Natural killer cell treated with Interleukin-12 subunit alpha and Interleukin-12 subunit beta and Interleukin-15 and Interleukin-18, amount 100 ng/mL, for 72 hours (primary cell): Measurements from ENCODE around the gene GNAI3. TPM values are rescaled to one million over a fixed set of nuclear protein-coding genes. Genes with fewer than 3 reads are reported as not detected.

Experiments used
- ATAC-seq, 2 donors: fragments of 150-1000 bp; cut with Tn5 transposase in 1 of 2; sonication (Bioruptor Pico), chemical (Tn5 transposase) in 1 of 2; 2 replicates each; pipeline ENCODE4 v1.10.0; 2021
- DNase-seq: peaks from one replicate; pipeline ENCODE4 v3.0.0; 2022; ENCODE audit warnings: low spot score
- H3K27ac Mint-ChIP-seq, 2 donors: 1 replicate in 1 of 2; 2 replicates in 1 of 2; pipeline ENCODE4 v1.8.0; 2022; ENCODE audit warnings: mixed read lengths in 2 of 2, mild to moderate bottlenecking in 1 of 2, moderate library complexity in 1 of 2
- H3K27me3 Mint-ChIP-seq, 2 donors: 1 replicate in 1 of 2; 2 replicates in 1 of 2; pipeline ENCODE4 v1.8.0; 2022; ENCODE audit warnings: mixed read lengths in 2 of 2
- H3K36me3 Mint-ChIP-seq: one replicate; pipeline ENCODE4 v1.8.0; 2022; ENCODE audit warnings: mixed read lengths
- H3K4me1 Mint-ChIP-seq, 2 donors: 1 replicate in 1 of 2; 2 replicates in 1 of 2; pipeline ENCODE4 v1.8.0; 2022; ENCODE audit warnings: low read depth in 2 of 2, mixed read lengths in 2 of 2, mild to moderate bottlenecking in 1 of 2
- H3K4me3 Mint-ChIP-seq: one replicate; pipeline ENCODE4 v1.8.0; 2022; ENCODE audit warnings: mixed read lengths
- H3K9me3 Mint-ChIP-seq: 2 replicates; pipeline ENCODE4 v1.8.0; 2022; ENCODE audit warnings: mixed read lengths
- total RNA-seq, 2 donors: library from RNA; stranded (reverse); gene quantifications; one replicate each; pipeline ENCODE4 v1.2.3, GENCODE V29; 2022

Gene GNAI3
- total RNA-seq, 2 donors from 2014 or later = 8.9 to 10.0 TPM

GRCh38 chr1:109543988-109544735 lies 4.3 kb upstream of the GNAI3 start:
- DNase-seq (no peak), ATAC-seq (no peak)
- Mint-ChIP-seq H3K27me3 (no peaks in the 10 kb centered on the region), H3K36me3 (peaks cover 8% of the 10 kb centered on the region), H3K9me3 (no peaks in the 10 kb centered on the region), H3K27ac (no peak overlapping the region), H3K4me1 (peaks cover 19 to 24% of the 10 kb centered on the region in 2 donors), H3K4me3 (no peak overlapping the region)

GRCh38 chr1:109546311-109547109 lies 1.9 kb upstream of the GNAI3 start:
- no peaks in the 10 kb centered on the region for H3K27me3 Mint-ChIP-seq
- peak; percentile 87 for DNase-seq
- H3K9me3 Mint-ChIP-seq = no peaks in the 10 kb centered on the region
- H3K36me3 Mint-ChIP-seq = peaks cover 9% of the 10 kb centered on the region
- peak; percentile 52 to 76 for ATAC-seq
- H3K4me1 Mint-ChIP-seq = peaks cover 27 to 40% of the 10 kb centered on the region in 2 donors
- H3K4me3 Mint-ChIP-seq = peak overlapping the region; percentile 97
- H3K27ac Mint-ChIP-seq = peak overlapping the region; percentile 91 to 98

DNA sequence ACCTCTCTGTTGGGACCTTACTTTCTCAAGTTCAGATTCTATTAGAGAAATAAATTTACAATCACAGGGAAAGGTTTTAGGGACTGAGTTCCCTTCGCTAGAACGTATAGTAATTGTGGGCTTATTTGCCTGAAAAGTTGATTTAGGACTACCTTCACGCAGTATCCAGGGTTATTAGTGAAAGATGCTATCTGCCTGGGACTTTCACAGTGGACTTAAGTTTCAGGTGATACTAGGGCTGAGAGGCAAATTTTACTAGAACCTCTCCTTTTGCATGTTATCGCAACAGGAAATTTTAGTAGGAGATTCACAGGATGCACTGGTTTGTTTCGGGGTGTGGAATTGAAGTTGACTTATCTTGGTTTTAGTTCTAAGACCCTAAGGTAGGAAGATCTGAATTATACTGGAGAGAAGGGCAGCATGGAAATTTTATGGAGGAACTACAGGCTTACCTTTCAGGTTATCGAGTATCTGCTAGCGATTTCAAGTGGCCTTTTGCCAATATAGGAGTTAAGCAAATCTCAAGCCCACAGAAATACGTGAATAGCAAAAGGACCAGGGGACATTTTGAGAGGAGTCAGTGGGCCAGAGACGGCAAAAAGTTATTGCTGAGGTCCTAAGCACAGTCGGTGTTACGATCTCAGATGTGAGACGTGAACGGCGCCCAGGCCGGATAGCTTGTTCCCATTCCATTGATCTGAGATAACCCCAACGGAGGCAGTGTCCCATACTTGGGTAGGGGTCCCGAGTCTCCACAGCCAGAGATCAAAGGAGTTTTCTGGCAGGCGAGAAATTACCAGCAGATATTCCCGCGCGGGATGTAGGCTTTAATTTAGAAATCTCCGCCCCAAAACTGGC lies 723 bp upstream of the GNAI3 start:
- no peak for DNase-seq

DNA sequence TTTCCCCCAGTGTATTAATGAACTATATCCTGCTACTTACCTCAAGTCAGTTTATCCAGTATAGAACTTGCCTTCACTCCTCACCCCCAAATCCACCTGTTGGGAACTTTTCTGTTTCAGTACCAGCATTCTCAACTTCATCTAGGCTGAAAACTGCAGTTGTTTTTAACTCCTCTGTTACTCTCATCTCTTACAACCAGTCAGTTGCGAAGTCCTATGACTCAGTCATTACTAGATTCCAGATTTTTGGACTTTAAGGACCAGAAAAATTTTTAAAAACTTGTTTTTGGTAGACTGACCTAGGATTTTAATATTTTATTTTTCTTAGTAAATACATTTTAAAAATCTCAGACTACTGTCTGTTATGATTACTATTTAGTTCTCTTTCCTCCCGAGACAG lies 8.1 kb downstream of the GNAI3 start:
- ATAC-seq (no peak), DNase-seq (no peak)
- Mint-ChIP-seq H3K27ac (no peak overlapping the region), H3K4me3 (no peak overlapping the region), H3K4me1 (peaks cover 53 to 56% of the 10 kb centered on the region in 2 donors), H3K36me3 (no peaks in the 10 kb centered on the region), H3K9me3 (no peaks in the 10 kb centered on the region), H3K27me3 (no peaks in the 10 kb centered on the region)

More for the DNA sequence above, 723 bp upstream of the GNAI3 start:
- Mint-ChIP-seq H3K27me3 (no peaks in the 10 kb centered on the region), H3K27ac (peak overlapping the region; percentile 91 to 98), H3K4me3 (peak overlapping the region; percentile 97), H3K9me3 (no peaks in the 10 kb centered on the region), H3K36me3 (peaks cover 9% of the 10 kb centered on the region), H3K4me1 (peaks cover 29 to 40% of the 10 kb centered on the region in 2 donors)
- ATAC-seq = no peak

DNA sequence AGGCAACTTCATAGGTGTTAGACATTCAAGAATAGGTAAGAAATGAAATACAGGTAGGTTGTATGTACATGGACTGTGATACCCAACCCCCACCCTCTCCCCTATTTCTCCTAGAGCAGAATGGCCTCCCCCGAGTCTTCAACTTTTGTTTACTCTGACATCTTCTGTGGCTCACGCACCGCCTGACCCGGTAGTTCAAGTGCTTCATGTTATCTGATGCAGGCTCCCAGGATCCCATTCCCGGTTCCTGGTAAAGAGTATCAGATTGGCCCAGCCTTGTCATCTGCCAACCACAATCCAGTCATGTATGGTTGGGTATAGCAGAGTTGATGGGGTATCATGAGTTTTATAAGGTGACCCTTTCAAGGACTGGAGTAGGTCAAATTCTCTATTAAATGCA lies 9.1 kb downstream of the GNAI3 start:
- H3K27ac Mint-ChIP-seq = no peak overlapping the region
- no peaks in the 10 kb centered on the region for H3K36me3 Mint-ChIP-seq
- no peaks in the 10 kb centered on the region for H3K9me3 Mint-ChIP-seq
- ATAC-seq (no peak), DNase-seq (no peak)
- H3K4me3 Mint-ChIP-seq = no peak overlapping the region
- no peaks in the 10 kb centered on the region for H3K27me3 Mint-ChIP-seq
- peaks cover 56 to 61% of the 10 kb centered on the region in 2 donors for H3K4me1 Mint-ChIP-seq

GRCh38 chr1:109559995-109560394 lies 11.6 kb downstream of the GNAI3 start:
- no peak overlapping the region for H3K4me3 Mint-ChIP-seq
- DNase-seq (no peak), ATAC-seq (no peak)
- H3K9me3 Mint-ChIP-seq = no peaks in the 10 kb centered on the region
- H3K27me3 Mint-ChIP-seq = no peaks in the 10 kb centered on the region
- peaks cover 48 to 56% of the 10 kb centered on the region in 2 donors for H3K4me1 Mint-ChIP-seq
- H3K27ac Mint-ChIP-seq = no peak overlapping the region
- no peaks in the 10 kb centered on the region for H3K36me3 Mint-ChIP-seq

- no peaks in the 10 kb centered on the region for H3K9me3 Mint-ChIP-seq
Observed at GRCh38 chr1:109564194-109564878, 15.9 kb downstream of the GNAI3 start.

GRCh38 chr1:109565241-109565640 lies 16.8 kb downstream of the GNAI3 start:
- Mint-ChIP-seq H3K36me3 (no peaks in the 10 kb centered on the region), H3K4me3 (no peak overlapping the region), H3K9me3 (no peaks in the 10 kb centered on the region), H3K4me1 (peaks cover 30 to 35% of the 10 kb centered on the region in 2 donors), H3K27ac (no peak overlapping the region), H3K27me3 (no peaks in the 10 kb centered on the region)
- ATAC-seq = no peak
- no peak for DNase-seq

More at GRCh38 chr1:109564194-109564878, 15.9 kb downstream of the GNAI3 start:
- Mint-ChIP-seq H3K36me3 (no peaks in the 10 kb centered on the region), H3K27ac (peak overlapping the region in 1 of 2 donors; percentile 1), H3K27me3 (no peaks in the 10 kb centered on the region), H3K4me1 (peaks cover 34 to 42% of the 10 kb centered on the region in 2 donors), H3K4me3 (peak overlapping the region; percentile 14)
- ATAC-seq (no peak), DNase-seq (no peak)

DNA sequence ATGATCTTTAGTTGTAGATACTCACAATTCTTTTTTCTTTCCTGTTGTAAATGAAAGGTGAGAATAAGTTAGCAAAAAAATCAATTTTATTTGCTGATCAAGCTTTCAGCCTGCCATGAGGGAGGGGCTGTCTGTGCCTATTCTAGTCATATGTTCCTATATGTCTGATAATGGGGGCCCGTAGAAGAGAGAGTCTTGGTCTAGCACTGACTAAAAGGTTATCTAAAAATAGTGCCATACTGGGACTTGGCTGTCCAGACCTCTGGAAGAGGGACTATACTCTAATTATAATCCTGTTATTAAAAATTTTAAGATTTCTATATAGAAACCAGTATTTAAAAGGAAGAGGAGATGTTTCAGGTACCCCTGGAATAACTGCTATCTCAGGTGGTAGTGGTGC lies 18.6 kb downstream of the GNAI3 start:
- H3K4me3 Mint-ChIP-seq = no peak overlapping the region
- H3K4me1 Mint-ChIP-seq = peaks cover 23 to 26% of the 10 kb centered on the region in 2 donors
- H3K36me3 Mint-ChIP-seq = no peaks in the 10 kb centered on the region
- H3K27me3 Mint-ChIP-seq = no peaks in the 10 kb centered on the region
- H3K27ac Mint-ChIP-seq = no peak overlapping the region
- H3K9me3 Mint-ChIP-seq = no peaks in the 10 kb centered on the region
- DNase-seq (no peak), ATAC-seq (no peak)

DNA sequence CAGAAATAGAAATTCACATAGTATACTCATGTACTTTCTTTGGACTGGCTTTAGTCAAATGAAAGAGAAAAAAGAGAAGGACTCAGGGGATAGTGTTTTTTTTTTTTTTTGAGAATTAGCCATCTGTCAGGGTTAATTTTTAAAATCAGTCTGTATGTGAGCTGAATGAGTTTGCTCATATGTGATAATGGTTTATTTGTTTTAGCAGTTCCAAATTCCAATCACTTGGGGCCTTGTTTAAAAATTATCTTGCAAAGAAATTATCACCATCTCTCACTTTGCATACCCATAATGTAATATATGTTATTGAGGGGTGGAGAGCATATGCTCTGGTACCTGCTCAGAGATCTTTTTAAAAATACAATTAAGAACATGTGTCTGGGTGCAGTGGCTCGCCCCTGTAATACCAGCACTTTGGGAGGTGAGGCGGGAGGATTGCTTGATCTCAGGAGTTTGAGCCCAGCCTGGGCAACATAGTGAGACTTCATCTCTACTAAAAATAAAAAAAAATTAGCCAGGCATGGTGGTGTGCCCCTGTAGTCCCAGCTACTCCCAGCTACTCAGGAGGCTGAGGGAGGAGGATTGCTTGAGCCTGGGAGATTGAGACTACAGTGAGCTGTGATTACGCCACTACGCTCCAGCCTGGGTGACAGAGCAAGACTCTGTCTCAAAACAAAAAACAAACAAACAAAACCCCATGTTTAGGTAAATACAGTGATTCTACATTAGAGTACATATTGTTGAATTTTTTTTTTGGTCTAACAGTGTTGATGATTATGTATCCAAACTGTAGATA lies 19.7 kb downstream of the GNAI3 start:
- Mint-ChIP-seq H3K9me3 (no peaks in the 10 kb centered on the region), H3K27ac (no peak overlapping the region), H3K4me1 (peaks cover 32 to 35% of the 10 kb centered on the region in 2 donors), H3K36me3 (no peaks in the 10 kb centered on the region), H3K27me3 (no peaks in the 10 kb centered on the region), H3K4me3 (no peak overlapping the region)
- ATAC-seq (no peak), DNase-seq (no peak)

DNA sequence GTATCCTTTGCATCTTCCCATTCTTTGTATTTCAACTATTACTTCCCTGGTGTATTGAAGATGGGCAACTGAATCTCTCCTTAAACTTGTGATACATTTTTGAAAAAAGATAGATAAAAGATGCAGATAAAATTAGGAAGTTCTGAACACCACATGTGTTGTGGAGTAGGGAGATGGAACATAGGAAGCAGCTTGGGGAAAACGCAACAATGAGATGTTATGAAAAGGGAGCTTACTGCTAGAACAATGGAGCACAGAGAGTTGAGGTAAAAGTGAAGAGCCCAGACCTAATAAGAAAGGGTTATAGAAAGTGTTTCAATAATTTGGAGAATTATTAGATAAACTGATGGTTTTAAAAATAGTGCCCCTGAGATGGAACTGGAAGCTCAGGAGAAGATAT lies 20.9 kb downstream of the GNAI3 start:
- Mint-ChIP-seq H3K9me3 (no peaks in the 10 kb centered on the region), H3K27ac (no peak overlapping the region)
- no peak for ATAC-seq

DNA sequence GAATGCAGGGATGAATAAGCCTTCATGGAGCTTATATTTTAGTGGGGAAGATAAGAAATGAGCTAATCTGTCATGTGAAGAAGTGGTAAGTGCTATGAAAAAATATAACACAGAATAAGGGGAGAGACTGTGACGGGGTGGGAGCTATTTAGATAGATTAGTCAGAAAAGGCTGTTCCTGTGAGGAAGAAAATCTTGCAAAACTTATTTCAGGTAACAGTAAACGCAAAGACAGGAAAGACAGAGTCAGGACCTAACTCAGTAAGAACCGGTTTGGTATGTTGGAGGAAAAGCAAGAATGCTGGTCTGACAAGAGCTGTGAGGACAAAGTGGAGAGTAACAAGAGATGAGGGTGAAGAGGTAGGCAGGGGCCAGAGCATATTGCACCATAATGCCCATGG lies 22.0 kb downstream of the GNAI3 start:
- Mint-ChIP-seq H3K4me3 (no peak overlapping the region), H3K27ac (no peak overlapping the region), H3K27me3 (no peaks in the 10 kb centered on the region), H3K36me3 (no peaks in the 10 kb centered on the region), H3K9me3 (no peaks in the 10 kb centered on the region), H3K4me1 (peaks cover 20 to 23% of the 10 kb centered on the region in 2 donors)
- no peak for DNase-seq
- no peak for ATAC-seq

More for the DNA sequence above, 20.9 kb downstream of the GNAI3 start:
- no peaks in the 10 kb centered on the region for H3K36me3 Mint-ChIP-seq
- no peaks in the 10 kb centered on the region for H3K27me3 Mint-ChIP-seq
- peaks cover 26 to 32% of the 10 kb centered on the region in 2 donors for H3K4me1 Mint-ChIP-seq
- DNase-seq = no peak
- no peak overlapping the region for H3K4me3 Mint-ChIP-seq
